Aorta (tissue), 5 donors: ENCODE measurements around the gene SEC61A2. TPM values are rescaled to one million over a fixed set of nuclear protein-coding genes. Genes with fewer than 3 reads are reported as not detected.
A peak's percentile ranks its signal among the peaks of the same experiment; 100 is the strongest.
"Not testable (repeated sequence)": the region's sequence is repeated elsewhere in the genome, so short reads cannot be mapped to it uniquely, and the experiment has no call there.

Source experiments
- ATAC-seq: fragments of 200-7000 bp; cut with Tn5 transposase; one replicate; pipeline ENCODE4 v1.9.1; 2022; ENCODE audit warnings: moderate library complexity; ENCODE audit not compliant: low FRiP score
- DNase-seq, 2 donors: peaks; one replicate each; pipeline ENCODE4 v3.0.0-alpha.2; 2020
- H3K27ac ChIP-seq, 2 donors: one replicate each; pipeline ENCODE4 v1.5.1; 2013; ENCODE audit warnings: low read length in 2 of 2, mild to moderate bottlenecking in 2 of 2, moderate library complexity in 2 of 2, control low read depth in 1 of 2, inconsistent platforms in 1 of 2, low read depth in 1 of 2
- H3K27me3 ChIP-seq, 2 donors: one replicate each; pipeline ENCODE4 v1.6.1; 2013; ENCODE audit warnings: control low read depth in 1 of 2, low read length in 1 of 2, mild to moderate bottlenecking in 1 of 2, moderate library complexity in 1 of 2; ENCODE audit not compliant: insufficient read depth in 2 of 2, control insufficient read depth in 1 of 2
- H3K36me3 ChIP-seq, 2 donors: one replicate each; pipeline ENCODE4 v1.6.1; 2013; ENCODE audit warnings: control low read depth in 1 of 2, low read length in 1 of 2, mild to moderate bottlenecking in 1 of 2; ENCODE audit not compliant: insufficient read depth in 2 of 2, control insufficient read depth in 1 of 2
- H3K4me1 ChIP-seq, 2 donors: one replicate each; pipeline ENCODE4 v1.6.1; 2013; ENCODE audit warnings: low read length in 2 of 2, control low read depth in 1 of 2, mild to moderate bottlenecking in 1 of 2, moderate library complexity in 1 of 2; ENCODE audit not compliant: insufficient read depth in 2 of 2, control insufficient read depth in 1 of 2
- H3K4me3 ChIP-seq, 2 donors: one replicate each; pipeline ENCODE4 v1.5.1; 2013; ENCODE audit warnings: low read length in 2 of 2, control low read depth in 1 of 2, mild to moderate bottlenecking in 1 of 2
- H3K9me3 ChIP-seq: one replicate; pipeline ENCODE4 v1.6.1; 2013; ENCODE audit warnings: mild to moderate bottlenecking, low read length; ENCODE audit not compliant: control insufficient read depth
- WGBS, 2 donors: extraction: QIAGEN DNeasy Blood & Tissue Kit; methylation state at CpG; one replicate each; pipeline ENCODE4 v1.1.7; 2013; 5-methylcytosine and 5-hydroxymethylcytosine counted together
- intact Hi-C, 2 donors: fragments of 100-400 bp; cut with DNase I; formaldehyde crosslinking; loops; one replicate each; pipeline versions ENCODE4 v1.14.2 to v1.15.0; 2022
- polyA plus RNA-seq, 2 donors: library from polyadenylated mRNA; stranded (reverse); fragments of 200-250 nt; gene quantifications; one replicate each; pipeline ENCODE4 v1.2.3, GENCODE V29; 2013
- total RNA-seq, 2 donors: library from RNA; stranded (reverse); fragmentation: NEBNext Ultra II Directional; extraction: Animal tissue kit (Norgen Biotek cat#: 25700); gene quantifications; one replicate each; pipeline ENCODE4 v1.2.1, GENCODE V29; 2021
- donor health status: healthy with polysubstance abuse.
- donor health status: Bipolar disorder and iron deficiency.
- donor health status: DM: no; HTN: no; CAD: no.
- donor health status: DM: no; HTN: no; CAD: no.
- donor health status: DM: yes; HTN: yes; CAD: no.

The SEC61A2 gene
- total and polyA plus RNA-seq, 4 donors: 3.3 to 8.7 (median 7.0) TPM

- Histone ChIP-seq H3K4me3 (no peak overlapping the region), H3K27ac (no peak overlapping the region), H3K9me3 (no peaks in the 10 kb centered on the region), H3K36me3 (peaks cover 11% of the 10 kb centered on the region in 2 donors), H3K4me1 (no peaks in the 10 kb centered on the region), H3K27me3 (no peaks in the 10 kb centered on the region)
- 80 to 81% methylated on average over 6 of the region's 6 CpGs for WGBS, 2 donors
- intact Hi-C loops: no loop called here
- DNase-seq (no peak), ATAC-seq (no peak)
Measured at GRCh38 chr10:12165999-12166775, 36.7 kb downstream of the SEC61A2 start.

GRCh38 chr10:12171512-12171911, 42.0 kb downstream of the SEC61A2 start:
- WGBS, 2 donors: 86 to 94% methylated on average over 6 of the region's 6 CpGs
- intact Hi-C loops, H3K4me3 ChIP-seq, H3K9me3 ChIP-seq, H3K27me3 ChIP-seq, ATAC-seq, DNase-seq, H3K27ac ChIP-seq, H3K4me1 ChIP-seq: not testable (repeated sequence)
- H3K36me3 ChIP-seq: peaks cover 11 to 19% of the 10 kb centered on the region in 2 donors

GRCh38 chr10:12177642-12178041, 48.2 kb downstream of the SEC61A2 start:
- no peaks in the 10 kb centered on the region for H3K27me3 ChIP-seq
- WGBS, 2 donors: 93 to 94% methylated on average over 9 of the region's 9 CpGs
- H3K4me1 ChIP-seq: no peaks in the 10 kb centered on the region
- DNase-seq (no peak), ATAC-seq (no peak)
- no peak overlapping the region for H3K4me3 ChIP-seq
- no peak overlapping the region for H3K27ac ChIP-seq
- intact Hi-C loops: no loop called here
- H3K9me3 ChIP-seq: no peaks in the 10 kb centered on the region
- peaks cover 0 to 13% of the 10 kb centered on the region in 2 donors for H3K36me3 ChIP-seq

- ATAC-seq (no peak), DNase-seq (no peak)
- Histone ChIP-seq H3K36me3 (peaks cover 0 to 8% of the 10 kb centered on the region in 2 donors), H3K27me3 (no peaks in the 10 kb centered on the region), H3K4me1 (no peaks in the 10 kb centered on the region), H3K27ac (no peak overlapping the region), H3K9me3 (no peaks in the 10 kb centered on the region), H3K4me3 (no peak overlapping the region)
- 91 to 94% methylated on average over 4 of the region's 4 CpGs for WGBS, 2 donors
- intact Hi-C loops: no loop called here
Measured at GRCh38 chr10:12179606-12180170, 50.2 kb downstream of the SEC61A2 start.

- no peak overlapping the region for H3K27ac ChIP-seq
Measured at GRCh38 chr10:12180221-12180974, 50.9 kb downstream of the SEC61A2 start.

GRCh38 chr10:12181065-12181775, 51.7 kb downstream of the SEC61A2 start:
- H3K27me3 ChIP-seq: no peaks in the 10 kb centered on the region
- H3K4me1 ChIP-seq: no peaks in the 10 kb centered on the region
- H3K36me3 ChIP-seq: peaks cover 6 to 10% of the 10 kb centered on the region in 2 donors
- no peak overlapping the region for H3K27ac ChIP-seq
- H3K9me3 ChIP-seq: no peaks in the 10 kb centered on the region
- no peak overlapping the region for H3K4me3 ChIP-seq
- DNase-seq (peak in 1 of 2 donors; percentile 51), ATAC-seq (no peak)
- 92 to 93% methylated on average over 13 of the region's 13 CpGs for WGBS, 2 donors
- intact Hi-C loops: no loop called here

More at GRCh38 chr10:12180221-12180974, 50.9 kb downstream of the SEC61A2 start:
- 85 to 86% methylated on average over 9 of the region's 9 CpGs for WGBS, 2 donors
- Histone ChIP-seq H3K4me1 (no peaks in the 10 kb centered on the region), H3K36me3 (peaks cover 6 to 10% of the 10 kb centered on the region in 2 donors), H3K27me3 (no peaks in the 10 kb centered on the region), H3K9me3 (no peaks in the 10 kb centered on the region), H3K4me3 (no peak overlapping the region)
- intact Hi-C loops: no loop called here
- DNase-seq: no peak
- ATAC-seq: no peak

- 96 to 97% methylated on average over 7 of the region's 7 CpGs for WGBS, 2 donors
- Histone ChIP-seq H3K27ac (no peak overlapping the region), H3K9me3 (no peaks in the 10 kb centered on the region), H3K4me3 (no peak overlapping the region), H3K4me1 (no peaks in the 10 kb centered on the region), H3K27me3 (no peaks in the 10 kb centered on the region), H3K36me3 (peaks cover 6% of the 10 kb centered on the region in 2 donors)
- intact Hi-C loops: no loop called here
- no peak for ATAC-seq
- DNase-seq: no peak
Measured at GRCh38 chr10:12184165-12184564, 54.7 kb downstream of the SEC61A2 start.

GRCh38 chr10:12186323-12186722, 56.8 kb downstream of the SEC61A2 start:
- ATAC-seq: no peak
- H3K4me3 ChIP-seq: no peak overlapping the region
- H3K36me3 ChIP-seq: peaks cover 3 to 6% of the 10 kb centered on the region in 2 donors
- intact Hi-C loops: no loop called here
- H3K4me1 ChIP-seq: no peaks in the 10 kb centered on the region
- no peak for DNase-seq
- no peaks in the 10 kb centered on the region for H3K27me3 ChIP-seq
- no peaks in the 10 kb centered on the region for H3K9me3 ChIP-seq
- no peak overlapping the region for H3K27ac ChIP-seq
- WGBS, 2 donors: 95% methylated on average over 8 of the region's 8 CpGs
